Left lobe of liver (tissue), 2 donors: Measurements from ENCODE around the gene SIRT4. TPM values are rescaled to one million over a fixed set of nuclear protein-coding genes. Genes with fewer than 3 reads are reported as not detected.
"Not testable (repeated sequence)": the region's sequence is repeated elsewhere in the genome, so short reads cannot be mapped to it uniquely, and the experiment has no call there.

ENCODE experiments used
- ATAC-seq: fragments of 200-7000 bp; cut with Tn5 transposase; one replicate; pipeline ENCODE4 v1.9.1; 2020; ENCODE audit warnings: mild to moderate bottlenecking, moderate library complexity
- DNase-seq: peaks from one replicate; pipeline ENCODE4 v3.0.0-alpha.2; 2020; ENCODE audit warnings: low spot score
- total RNA-seq: library from RNA; stranded (reverse); gene quantifications from one replicate; pipeline ENCODE4 v1.2.1, GENCODE V29; 2021
- donor health status: DM: no; HTN: no; CAD: no; lungs with moderate emphysema.
- donor health status: DM: no; HTN: yes; CAD: no.

SIRT4 gene
- total RNA-seq, 1 donor from 2014 or later, result 3.4 TPM

DNA sequence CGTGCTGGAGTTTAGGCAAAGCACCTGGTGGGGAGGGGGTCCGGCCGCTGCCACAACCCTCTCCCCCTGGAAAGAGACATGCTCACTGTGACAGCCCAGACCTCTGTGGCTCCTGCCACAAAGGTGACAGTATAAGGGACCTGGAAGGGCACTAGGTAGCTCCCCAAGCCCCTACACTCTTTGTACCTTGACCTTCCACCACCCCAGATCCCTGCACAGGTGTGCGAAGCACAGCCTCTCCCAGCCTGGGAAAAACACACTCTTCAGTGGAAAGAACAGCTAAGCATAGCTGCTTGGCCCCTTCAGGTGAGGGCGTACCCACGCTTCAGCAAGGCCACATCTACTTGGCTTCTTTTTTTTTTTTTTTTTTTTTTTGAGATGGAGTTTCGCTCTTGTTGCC, 30.4 kb downstream of the SIRT4 start:
- ATAC-seq, result no peak
- no peak for DNase-seq

DNA sequence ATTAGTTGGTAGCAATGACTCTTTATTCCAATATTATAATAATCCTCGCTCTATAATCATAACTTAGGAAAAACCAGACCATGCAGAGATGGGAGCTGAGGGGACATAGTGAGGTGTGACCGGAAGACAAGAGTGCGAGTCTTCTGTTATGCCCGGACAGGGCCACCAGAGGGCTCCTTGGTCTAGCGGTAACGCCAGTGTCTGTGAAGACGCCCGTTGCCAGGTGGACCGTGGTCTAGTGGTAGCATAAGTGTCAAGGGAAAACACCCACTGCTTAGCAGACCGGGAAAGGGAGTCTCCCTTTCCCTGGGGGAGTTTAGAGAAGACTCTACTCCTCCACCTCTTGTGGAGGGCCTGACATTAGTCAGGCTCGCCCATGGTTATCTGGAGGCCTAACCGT, 33.3 kb downstream of the SIRT4 start:
- ATAC-seq (peak; percentile 32), DNase-seq (peak; percentile 75)

DNA sequence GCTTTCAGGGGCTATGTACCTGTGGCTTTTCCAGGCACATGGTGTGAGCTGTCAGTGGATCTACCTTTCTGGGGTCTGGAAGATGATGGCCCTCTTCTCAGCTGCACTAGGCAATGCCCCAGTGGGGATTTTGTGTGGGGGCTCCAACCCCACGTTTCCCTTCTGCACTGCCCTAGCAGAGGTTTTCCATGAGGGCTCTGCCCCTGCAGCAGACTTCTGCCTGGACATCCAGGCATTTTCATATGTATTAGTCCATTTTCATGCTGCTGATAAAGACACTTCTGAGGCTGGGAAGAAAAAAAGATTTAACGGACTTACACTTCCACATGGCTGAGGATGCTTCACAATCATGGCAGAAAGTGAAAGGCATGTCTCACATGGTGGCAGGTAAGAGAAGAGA, 34.3 kb downstream of the SIRT4 start:
- DNase-seq, ATAC-seq: not testable (repeated sequence)

DNA sequence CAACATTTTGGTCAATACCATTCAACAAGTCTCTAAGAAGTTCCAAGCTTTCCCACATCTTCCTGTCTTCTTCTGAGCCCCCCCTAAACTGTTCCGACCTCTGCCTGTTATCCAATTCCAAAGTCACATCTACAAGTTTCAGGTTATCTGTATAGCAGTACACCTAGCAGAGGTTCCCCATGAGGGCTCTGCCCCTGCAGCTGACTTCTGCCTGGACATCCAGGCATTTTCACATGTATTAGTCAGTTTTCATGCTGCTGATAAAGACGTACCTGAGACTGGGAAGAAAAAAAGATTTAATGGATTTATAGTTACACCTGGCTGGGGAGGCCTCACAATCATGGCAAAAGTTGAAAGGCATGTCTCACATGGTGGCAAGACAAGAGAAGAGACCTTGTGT, 35.6 kb downstream of the SIRT4 start:
- DNase-seq (no peak), ATAC-seq (no peak)

DNA sequence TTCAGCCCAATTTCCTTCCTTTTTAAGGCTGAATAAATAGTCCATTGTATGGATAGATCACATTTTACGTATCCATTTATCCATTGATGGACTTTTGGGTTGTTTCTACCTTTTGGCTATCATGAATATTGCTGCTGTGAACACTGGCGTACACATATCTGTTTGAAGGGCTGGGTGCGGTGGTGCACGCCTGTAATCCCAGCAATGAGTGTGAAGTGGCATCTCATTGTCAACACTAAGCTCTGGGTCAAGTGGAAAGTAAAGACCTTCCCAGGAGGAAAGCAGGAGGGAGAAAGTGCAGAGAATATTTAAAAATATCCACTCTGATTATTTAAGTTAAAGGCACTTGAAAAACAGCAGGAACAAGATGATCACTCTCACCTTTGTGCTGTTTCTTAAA, 37.1 kb downstream of the SIRT4 start:
- no peak for DNase-seq
- ATAC-seq, result no peak

DNA sequence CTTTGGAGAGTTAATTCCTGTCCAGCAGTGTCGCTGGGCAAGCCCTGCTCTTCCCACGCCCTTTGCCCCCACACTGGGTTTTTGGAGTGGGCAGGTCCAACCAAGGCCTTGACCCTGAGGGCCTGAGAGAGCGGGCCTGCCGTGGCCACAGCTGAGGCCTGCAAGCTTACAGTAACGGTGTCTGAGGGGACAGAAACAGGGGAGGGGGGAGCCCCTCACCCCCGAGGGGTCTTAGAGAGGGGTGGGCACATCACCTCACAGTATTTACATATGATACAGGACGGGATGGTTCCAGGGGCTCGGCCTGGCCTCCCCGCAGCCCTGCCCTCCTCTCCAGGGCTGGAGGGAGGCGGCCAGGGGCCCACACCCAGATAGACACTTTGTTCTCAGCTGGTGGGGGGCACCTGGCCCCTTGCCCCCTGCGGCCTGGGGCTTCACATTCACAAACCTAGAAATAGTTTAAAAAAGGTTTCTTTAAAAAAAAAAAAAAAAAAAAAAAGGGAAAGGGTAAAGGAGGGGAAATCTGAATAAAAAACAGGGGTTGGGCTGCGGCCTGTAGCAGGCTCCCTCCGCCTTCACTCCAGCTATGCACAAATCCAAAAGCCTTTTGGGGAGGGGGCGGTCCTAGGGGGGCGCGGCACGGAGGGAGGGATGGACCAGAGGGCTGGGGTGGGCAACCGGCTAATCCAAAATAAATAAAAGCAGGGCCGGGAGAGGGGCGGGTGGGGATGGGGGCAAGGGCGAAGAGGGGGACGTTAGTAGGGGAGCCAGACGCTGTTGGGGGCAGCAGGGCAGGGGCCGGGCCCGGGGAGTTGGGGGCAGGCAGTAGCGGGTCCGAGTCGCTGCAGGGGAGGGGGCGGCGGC, 40.3 kb downstream of the SIRT4 start:
- DNase-seq (peak; percentile 89), ATAC-seq (peak; percentile 99)

DNA sequence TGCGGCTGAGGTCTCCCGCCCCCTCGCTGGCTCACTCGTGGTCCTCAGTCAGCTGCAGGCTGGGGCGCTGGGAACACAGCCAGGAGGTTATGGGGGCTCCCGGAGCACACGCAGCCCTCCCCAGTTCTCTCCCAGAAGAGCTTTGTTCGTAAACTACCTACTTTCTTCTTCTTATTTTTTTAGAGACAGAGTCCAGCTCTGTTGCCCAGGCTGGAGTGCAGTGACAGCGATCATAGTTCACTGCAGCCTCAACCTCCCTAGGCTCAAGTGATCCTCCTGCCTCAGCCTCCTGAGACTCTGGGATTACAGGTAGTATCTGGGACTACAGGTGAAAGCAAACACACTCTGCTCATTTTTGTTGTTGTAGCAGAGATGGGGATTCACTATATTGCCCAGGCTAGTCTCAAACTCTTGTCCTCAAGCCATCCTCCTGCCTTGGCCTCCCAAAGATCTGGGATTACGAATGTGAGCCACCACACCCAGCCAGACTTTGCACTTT, 41.0 kb downstream of the SIRT4 start:
- ATAC-seq (no peak), DNase-seq (no peak)

DNA sequence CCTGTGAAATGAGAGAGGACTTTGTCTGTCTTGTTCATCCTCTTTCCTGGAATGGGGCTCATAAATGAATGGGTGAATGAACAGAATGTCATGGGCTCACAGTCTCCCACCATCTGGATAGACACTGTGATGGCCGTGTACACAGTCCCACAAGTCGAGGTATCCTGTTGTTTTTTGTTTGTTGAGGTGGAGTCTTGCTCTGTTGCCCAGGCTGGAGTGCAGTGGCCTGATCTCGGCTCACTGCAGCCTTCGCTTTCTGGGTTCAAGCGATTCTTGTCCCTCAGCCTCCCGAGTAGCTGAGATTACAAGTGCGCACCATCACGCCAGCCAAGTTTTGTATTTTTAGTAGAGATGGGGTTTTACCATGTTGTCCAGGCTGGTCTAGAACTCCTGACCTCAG, 41.6 kb downstream of the SIRT4 start:
- DNase-seq, result no peak
- ATAC-seq, result no peak

DNA sequence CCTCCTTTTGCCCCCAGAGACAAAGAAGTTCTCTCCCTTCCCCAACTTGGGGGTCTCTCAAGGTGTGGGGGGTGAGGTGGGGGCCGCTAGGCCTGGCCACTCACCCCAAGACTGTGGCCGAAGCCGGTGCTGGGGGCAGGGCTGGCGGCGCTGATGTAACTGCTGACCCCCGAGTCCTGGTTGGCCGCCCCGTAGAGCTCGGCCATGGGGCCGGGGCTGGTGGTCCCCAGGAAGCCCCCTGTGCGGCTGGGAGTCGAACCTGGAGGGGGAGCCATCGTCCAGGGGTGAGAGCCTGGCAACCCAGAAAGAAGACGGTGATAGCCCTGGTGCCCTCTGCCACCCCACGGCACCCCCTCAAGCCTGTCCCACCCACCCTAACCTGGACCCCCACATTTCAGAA, 43.9 kb downstream of the SIRT4 start:
- no peak for DNase-seq
- ATAC-seq, result no peak

DNA sequence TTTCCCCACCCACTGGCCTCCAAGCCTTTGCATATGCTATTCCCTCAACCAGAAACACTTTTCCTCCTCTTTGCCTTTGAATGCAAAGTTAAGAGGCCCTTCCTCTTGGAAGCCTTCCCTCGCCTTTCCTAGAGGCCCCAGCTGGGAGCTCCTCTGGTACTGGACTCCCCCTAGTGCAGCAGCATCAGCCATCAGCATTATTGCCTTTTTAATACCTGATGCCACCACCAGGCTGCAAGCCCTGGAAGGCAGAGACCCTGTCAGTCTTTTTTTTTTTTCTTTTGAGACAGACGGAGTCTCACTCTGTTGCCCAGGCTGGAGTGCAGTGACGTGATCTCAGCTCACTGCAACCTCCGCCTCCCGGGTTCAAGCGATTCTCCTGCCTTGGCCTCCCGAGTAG, 44.6 kb downstream of the SIRT4 start:
- DNase-seq, result no peak
- no peak for ATAC-seq

DNA sequence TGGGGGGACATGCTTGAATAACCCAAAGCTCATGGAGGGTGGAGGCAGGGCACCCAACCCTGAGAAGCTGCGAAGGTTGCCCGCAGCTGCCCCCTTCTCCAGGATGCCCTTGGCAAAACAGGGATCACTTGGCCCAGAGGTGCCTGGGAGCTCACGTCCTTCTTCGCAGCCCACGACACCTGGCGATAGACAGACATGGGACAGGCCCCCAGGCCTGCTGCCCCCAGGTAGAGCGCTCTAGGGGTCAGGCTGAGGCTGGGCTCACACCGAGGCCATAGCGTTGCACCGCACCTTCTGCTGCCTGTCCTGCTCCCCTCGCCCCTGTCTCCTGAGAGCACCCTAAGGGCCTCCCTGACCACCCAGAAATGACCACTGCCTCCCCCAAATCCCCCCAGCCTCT, 45.6 kb downstream of the SIRT4 start:
- ATAC-seq (no peak), DNase-seq (no peak)

DNA sequence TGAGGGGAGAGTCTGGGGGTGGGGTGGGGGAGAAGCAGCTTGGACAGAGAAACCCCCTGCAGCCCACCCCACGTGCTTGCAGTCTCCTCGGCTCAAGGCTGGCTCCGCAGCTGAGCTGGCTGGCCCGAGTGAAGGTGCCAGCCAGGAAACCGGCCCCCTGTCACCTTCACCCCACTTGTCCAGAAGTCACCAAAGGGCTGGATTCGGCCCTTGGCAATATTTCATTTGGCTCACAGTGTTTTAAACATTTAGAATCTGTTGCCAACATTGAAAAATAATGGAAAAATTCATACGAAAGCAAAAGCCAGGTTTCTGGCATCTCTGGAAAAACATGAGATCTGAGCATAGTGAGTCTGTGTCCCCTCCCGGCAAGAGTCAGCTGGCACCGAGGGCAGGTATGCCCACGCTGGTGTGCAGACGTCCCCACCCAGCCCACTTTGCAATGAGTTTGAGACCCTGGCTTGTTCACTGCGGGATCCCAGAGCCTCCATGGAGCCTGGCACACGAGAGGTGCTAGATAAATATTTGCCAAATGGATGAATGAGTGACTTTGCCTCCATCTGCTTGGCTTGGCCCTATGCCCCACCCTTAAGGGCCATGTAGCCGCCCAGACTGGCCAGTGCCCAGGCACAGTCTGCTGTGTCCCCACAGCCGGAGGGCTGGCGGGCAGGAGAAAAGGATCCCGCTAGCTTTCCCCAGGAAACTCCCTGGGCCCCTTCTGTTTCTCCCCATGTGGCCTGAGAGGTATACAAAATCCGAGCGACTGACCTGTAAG, 48.6 kb downstream of the SIRT4 start:
- ATAC-seq (peak; percentile 93), DNase-seq (peak; percentile 90)

DNA sequence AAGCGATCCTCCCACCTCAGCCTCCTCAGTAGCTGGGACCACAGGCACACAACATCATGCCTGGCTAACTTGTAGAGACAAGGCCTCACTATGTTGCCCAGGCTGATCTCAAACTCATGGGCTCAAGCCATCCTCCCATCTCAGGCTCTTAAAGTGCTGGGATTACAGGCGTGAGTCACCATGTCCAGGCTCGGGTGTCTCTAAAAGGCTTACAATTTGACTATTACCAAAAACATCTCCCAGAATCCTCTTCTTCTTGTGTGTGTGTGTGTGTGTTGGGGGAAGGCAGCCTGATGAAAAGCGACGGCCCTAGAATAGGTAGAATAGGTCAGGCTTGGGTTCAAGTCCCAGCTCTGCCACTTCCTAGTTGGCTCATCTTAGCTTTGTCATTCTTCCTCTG, 50.0 kb downstream of the SIRT4 start:
- no peak for DNase-seq

DNA sequence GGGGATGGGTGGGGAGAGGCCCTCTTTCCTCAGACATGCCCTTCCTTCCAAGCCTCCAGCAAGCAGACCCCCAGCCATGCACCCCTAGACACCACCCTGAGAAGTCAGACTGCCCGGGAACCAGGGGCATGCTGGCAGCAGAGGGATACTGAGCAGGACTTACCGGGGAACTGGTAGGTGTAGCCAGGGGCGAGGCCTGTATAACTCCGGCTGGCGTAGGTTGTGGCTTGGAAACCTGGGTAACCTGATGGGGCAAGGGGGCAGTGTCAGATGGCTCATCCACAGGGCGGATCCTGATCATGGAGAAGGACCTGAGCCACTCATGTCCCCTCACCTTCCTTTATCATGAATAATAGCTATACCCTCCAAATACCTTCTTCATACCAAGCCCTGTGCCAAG, 51.0 kb downstream of the SIRT4 start:
- DNase-seq (no peak), ATAC-seq (no peak)

More for the DNA sequence above, 50.0 kb downstream of the SIRT4 start:
- ATAC-seq, result no peak

DNA sequence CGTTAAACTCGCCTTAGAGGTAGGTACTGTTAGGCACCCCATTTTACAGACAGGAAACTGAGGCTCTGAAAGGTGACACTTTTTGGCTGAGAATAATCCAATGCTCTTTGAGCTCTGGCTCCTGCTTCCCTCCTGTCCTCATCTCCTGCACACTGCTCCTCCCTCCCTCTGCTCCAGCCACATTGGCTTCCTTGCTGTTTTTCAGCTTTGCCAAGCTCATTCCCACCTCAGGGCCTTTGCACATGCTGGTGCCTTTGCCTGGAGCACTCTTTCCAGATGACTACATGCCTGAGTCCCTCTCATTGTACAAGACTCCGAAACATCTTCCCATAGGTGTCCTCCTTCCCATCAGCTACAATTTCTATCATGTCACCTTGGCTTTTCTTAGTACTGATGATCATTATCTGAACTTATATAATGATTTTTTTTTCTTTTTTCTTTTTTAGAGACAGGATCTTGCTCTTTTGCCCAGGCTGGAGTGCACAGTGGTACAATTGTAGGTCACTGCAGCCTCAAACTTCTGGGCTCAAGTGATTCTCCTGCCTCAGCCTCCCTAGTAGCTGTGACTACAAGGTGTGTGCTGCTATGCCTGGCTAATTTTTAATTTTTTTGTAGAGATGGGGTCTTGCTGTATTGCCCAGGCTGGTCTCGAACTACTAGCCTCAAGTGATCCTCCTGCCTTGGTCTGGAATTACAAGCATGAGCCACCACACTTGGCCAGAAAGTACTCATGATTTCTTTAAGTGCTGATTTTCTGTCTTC, 51.6 kb downstream of the SIRT4 start:
- ATAC-seq (no peak), DNase-seq (no peak)

DNA sequence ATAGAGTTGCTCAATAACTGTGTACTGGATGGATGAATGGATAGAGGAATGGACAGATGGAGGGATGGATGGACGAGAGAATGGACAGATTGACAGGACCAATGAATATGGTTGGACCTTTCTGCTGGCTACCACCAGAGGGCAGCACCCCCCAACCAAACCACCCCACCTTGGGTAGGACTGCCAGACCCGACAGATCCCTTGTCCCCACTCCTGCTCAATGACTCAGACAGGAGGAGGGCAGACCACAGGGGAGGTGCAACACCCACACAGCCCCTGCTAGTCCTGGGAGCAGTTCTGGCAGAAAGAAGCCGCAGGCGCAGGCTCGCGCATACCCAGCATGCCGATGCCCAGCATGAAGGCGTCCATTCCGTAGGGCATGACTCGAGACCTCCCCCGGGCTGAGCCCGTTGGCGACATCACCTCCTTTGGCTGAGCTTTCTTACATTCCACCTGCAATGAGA, 54.5 kb downstream of the SIRT4 start:
- ATAC-seq, result peak; percentile 97

DNA sequence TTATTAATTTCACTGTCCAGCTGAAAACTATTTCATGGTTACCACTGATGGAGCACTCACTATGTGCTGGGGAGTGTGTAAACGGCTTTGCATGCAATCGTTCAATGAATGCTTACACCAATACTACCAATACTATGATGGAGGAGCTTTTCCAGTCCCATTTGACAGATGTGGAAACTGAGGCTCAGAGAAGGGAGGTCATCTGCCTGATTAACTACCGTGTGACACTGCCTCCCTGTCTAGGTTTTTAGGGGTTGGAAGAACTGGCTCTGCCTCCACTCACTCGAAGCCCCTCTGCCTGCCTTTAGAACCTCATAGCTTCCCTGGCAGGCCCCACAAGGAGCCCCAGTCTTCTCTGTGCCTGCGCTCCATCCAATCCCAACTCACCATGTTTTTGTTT, 55.0 kb downstream of the SIRT4 start:
- no peak for DNase-seq
- no peak for ATAC-seq

More for the DNA sequence above, 54.5 kb downstream of the SIRT4 start:
- DNase-seq, result peak; percentile 77

DNA sequence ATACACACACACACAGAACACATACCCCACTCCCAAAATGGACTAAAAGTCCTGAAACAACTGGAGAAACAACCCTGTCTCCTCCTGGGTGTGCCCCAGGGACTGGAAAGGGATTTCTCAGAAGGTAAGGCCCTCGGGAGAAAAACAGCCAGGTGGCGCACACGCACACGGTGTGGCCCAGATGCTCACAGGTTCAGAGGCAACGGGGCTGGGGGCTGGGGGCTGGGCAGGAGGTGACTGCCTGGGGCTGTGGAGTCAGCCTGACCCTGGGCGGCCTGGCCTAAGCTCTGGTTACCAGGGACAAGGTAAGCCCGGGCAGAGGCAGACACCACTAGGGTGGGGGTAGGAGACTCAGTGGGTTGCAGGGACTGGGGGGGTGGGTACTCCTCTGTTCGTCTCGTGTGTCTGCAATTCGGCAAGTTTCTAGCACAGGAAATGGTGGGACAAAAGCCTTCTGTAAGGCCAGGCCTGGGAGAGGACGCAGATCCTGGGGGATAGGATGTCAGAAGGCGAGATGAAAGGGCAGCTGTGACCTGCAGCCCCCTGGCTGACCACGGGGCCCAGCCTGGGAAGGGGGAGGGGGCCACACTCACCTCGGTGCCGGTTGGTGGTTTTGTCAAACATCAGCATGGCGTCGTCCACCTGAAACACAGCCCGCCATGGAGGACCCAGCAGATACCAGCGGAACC, 56.4 kb downstream of the SIRT4 start:
- no peak for DNase-seq
- ATAC-seq, result no peak

DNA sequence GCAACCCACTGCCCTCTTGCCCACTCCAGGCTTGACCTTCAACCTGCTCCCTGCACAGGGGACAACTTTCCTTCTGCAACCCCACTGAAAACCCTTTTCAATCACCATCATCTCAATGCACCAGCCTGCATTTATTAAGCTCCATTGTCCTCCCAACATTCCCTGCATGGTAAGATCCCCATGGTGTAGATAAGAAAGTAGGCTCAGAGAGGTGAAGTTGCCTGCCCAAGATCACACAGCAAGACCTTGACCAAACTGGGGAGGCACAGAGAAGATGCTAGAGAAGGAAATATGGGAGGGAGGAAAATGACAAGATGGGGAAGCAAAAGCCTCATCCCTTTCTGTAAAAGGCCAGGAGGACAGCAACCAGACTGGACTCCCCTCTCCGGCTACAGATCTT, 57.0 kb downstream of the SIRT4 start:
- no peak for DNase-seq

DNA sequence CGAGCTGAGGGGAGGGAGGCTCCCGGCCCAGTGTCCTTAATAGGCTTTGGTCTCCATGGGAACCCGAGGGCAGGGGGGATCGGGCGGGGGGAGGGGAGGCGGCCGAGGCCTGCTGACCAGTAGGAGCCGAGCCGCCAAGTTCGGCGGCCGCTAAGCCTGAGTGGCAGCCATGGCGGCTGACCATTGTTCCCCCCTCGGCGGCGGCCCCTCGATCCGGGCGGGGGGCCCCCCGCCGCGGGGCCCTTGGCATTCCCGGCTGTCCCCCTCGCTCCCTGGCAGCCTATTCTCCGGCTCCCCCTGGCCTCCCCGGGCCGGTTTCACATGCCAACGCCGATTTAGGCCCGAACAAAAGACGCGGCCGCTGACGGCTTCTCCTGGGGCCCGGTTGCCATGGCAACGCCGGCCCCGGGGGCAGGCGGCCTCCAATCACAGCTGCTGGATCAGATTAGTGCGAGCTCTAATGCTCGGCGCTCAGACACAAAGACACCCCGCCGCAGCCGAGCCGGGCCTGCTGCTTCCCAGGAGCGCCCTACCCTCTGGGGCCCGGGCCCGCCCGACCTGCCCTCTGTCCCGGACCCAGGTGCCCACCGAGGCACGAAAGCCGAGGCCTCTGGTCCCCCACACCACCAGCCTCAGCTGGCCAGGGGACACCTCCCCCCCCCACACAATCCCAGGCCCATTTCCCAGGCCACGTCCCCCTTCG, 59.5 kb downstream of the SIRT4 start:
- DNase-seq (no peak), ATAC-seq (no peak)

More for the DNA sequence above, 57.0 kb downstream of the SIRT4 start:
- ATAC-seq, result no peak
